HepG2 (cell line): ENCODE measurements around the gene RBMS2. TPM values are rescaled to one million over a fixed set of nuclear protein-coding genes. Genes with fewer than 3 reads are reported as not detected.

ENCODE experiments used
- ATAC-seq: fragments of 200-7000 bp; cut with Tn5 transposase; 3 replicates; pipeline ENCODE4 v1.9.1; 2020; ENCODE audit warnings: mild to moderate bottlenecking, moderate library complexity
- BruUV-seq: library from RNA; stranded (reverse); fragments of 400-500 nt; replicated peaks from 2 replicates; lab custom pipeline; 2021; lab: Mats Ljungman, UMichigan
- CTCF ChIA-PET: fragments of 300-600 bp; formaldehyde crosslinking; extraction: SDS; loops from one replicate; lab custom pipeline; 2021; ENCODE audit warnings: low total read pairs, inconsistent platforms, low intra/inter-chr PET ratio; lab: Yijun Ruan, JAX
- POLR2A ChIA-PET: fragments of 350-600 bp; sonication (Branson Sonifier 250); formaldehyde crosslinking; loops from one replicate; lab custom pipeline; 2020; ENCODE audit warnings: antibody characterized with exemption, inconsistent platforms; lab: Yijun Ruan, JAX
- DNase-seq: peaks from one replicate; pipeline ENCODE4 v3.0.0-alpha.2; 2015; ENCODE audit warnings: low spot score
- FAIRE-seq: peaks from 3 replicates; lab custom pipeline; 2011; peaks lifted over from hg19 to GRCh38; lab: Jason Lieb, UNC
- H2AFZ ChIP-seq: one replicate; pipeline ENCODE4 v1.6.1; 2011; ENCODE audit warnings: low read length, inconsistent platforms
- H3K27ac ChIP-seq: fragments of 300-600 bp; 3 replicates; pipeline ENCODE4 v1.8.0; 2011; ENCODE audit warnings: mixed run types, mild to moderate bottlenecking, mixed read lengths, low read length, inconsistent platforms; ENCODE audit not compliant: insufficient read depth; ENCODE audit errors: extremely low read length
- H3K27me3 ChIP-seq, 2 experiments: fragments of 200-600 bp in 1 of 2; 2 replicates in 1 of 2; 3 replicates in 1 of 2; pipeline versions ENCODE4 v1.6.0 to v1.8.0; 2011; ENCODE audit warnings: low read length in 2 of 2, mild to moderate bottlenecking in 2 of 2, moderate library complexity in 2 of 2, inconsistent platforms in 1 of 2; ENCODE audit not compliant: insufficient read depth in 2 of 2, control insufficient read depth in 1 of 2
- H3K36me3 ChIP-seq, 2 experiments: fragments of 200-600 bp in 1 of 2; replicated peaks in 1 of 2; 2 replicates in 1 of 2; 3 replicates in 1 of 2; pipeline versions ENCODE4 v1.5.1 to v1.8.0; 2011; ENCODE audit warnings: low read length in 2 of 2, inconsistent platforms in 1 of 2; ENCODE audit not compliant: insufficient read depth in 2 of 2, control insufficient read depth in 1 of 2
- H3K4me1 ChIP-seq: 2 replicates; pipeline ENCODE4 v1.5.1; 2012; ENCODE audit warnings: low read length, inconsistent platforms; ENCODE audit not compliant: insufficient read depth
- H3K4me2 ChIP-seq: 2 replicates; pipeline ENCODE4 v1.6.0; 2011; ENCODE audit warnings: low read depth, low read length, inconsistent platforms
- H3K4me3 ChIP-seq, 3 experiments: fragments of 200-600 bp in 1 of 3; sonication (generic), shearing (Covaris generic) in 1 of 3; replicated peaks in 1 of 3; 2 replicates each; pipeline ENCODE4 v1.5.1; 2011 to 2016; ENCODE audit warnings: low read length in 3 of 3, inconsistent platforms in 2 of 3, low read depth in 2 of 3, mild to moderate bottlenecking in 2 of 3, control low read depth in 1 of 3, mixed read lengths in 1 of 3; ENCODE audit not compliant: insufficient read depth in 1 of 3
- H3K79me2 ChIP-seq: one replicate; pipeline ENCODE4 v1.6.1; 2011; ENCODE audit warnings: low read length, inconsistent platforms; ENCODE audit not compliant: insufficient read depth
- H3K9ac ChIP-seq: 2 replicates; pipeline ENCODE4 v1.6.0; 2011; ENCODE audit warnings: mild to moderate bottlenecking, low read depth, low read length, inconsistent platforms; ENCODE audit not compliant: insufficient read depth
- H3K9me3 ChIP-seq: 2 replicates; pipeline ENCODE4 v1.5.1; 2012; ENCODE audit warnings: mild to moderate bottlenecking, low read length
- H4K20me1 ChIP-seq: 2 replicates; pipeline ENCODE4 v1.6.0; 2011; ENCODE audit warnings: inconsistent platforms, mild to moderate bottlenecking, low read length, moderate library complexity; ENCODE audit not compliant: insufficient read depth
- CCDC6 ChIP-seq: sonication (generic); formaldehyde crosslinking; IDR thresholded peaks from 2 replicates; pipeline ENCODE4 v1.8.1; 2022; ENCODE audit warnings: mild to moderate bottlenecking, missing genetic modification reagents, moderate library complexity
- CSRNP2 ChIP-seq: sonication (generic); formaldehyde crosslinking; conservative IDR thresholded peaks from 2 replicates; pipeline ENCODE4 v1.8.0; 2022; ENCODE audit warnings: low read depth, missing genetic modification reagents
- DMTF1 ChIP-seq: sonication (generic); formaldehyde crosslinking; IDR thresholded peaks from 2 replicates; pipeline ENCODE4 v1.4.0; 2020; ENCODE audit warnings: mild to moderate bottlenecking, missing genetic modification reagents
- HES4 ChIP-seq: sonication (generic); formaldehyde crosslinking; IDR thresholded peaks from 2 replicates; pipeline ENCODE4 v1.9.0; 2021; ENCODE audit warnings: mild to moderate bottlenecking, missing genetic modification reagents, borderline replicate concordance
- IKZF5 ChIP-seq: IDR thresholded peaks from 2 replicates; pipeline ENCODE4 v1.6.1; 2018; ENCODE audit warnings: missing genetic modification reagents, mild to moderate bottlenecking, missing compliant biosample characterization
- NFKBIZ ChIP-seq: IDR thresholded peaks from 2 replicates; pipeline ENCODE4 v1.6.1; 2018; ENCODE audit warnings: missing genetic modification reagents, missing compliant biosample characterization
- YY1 ChIP-seq: IDR thresholded peaks from 2 replicates; pipeline ENCODE4 v1.6.1; 2011; ENCODE audit warnings: low read length, low read depth, moderate library complexity, mild to moderate bottlenecking; ENCODE audit not compliant: insufficient read depth, insufficient replicate concordance
- ZNF407 ChIP-seq: sonication (generic); formaldehyde crosslinking; IDR thresholded peaks from one replicate; pipeline ENCODE4 v1.5.1; 2020; ENCODE audit warnings: mild to moderate bottlenecking, missing genetic modification reagents; ENCODE audit errors: not compliant biosample characterization
- ZNF713 ChIP-seq: sonication (generic); formaldehyde crosslinking; IDR thresholded peaks from 2 replicates; pipeline ENCODE4 v1.4.0; 2020; ENCODE audit warnings: mild to moderate bottlenecking, missing genetic modification reagents
- WGBS: methylation state at CpG from one replicate; pipeline ENCODE4 v1.1.6; 2017; ENCODE audit warnings: low lambda C conversion rate; 5-methylcytosine and 5-hydroxymethylcytosine counted together
- in situ Hi-C: cut with HindIII; loops from 2 replicates; pipeline ENCODE4 v1.10.0; 2017; ENCODE audit warnings: low pct_unique_long_range_greater_than_20kb; ENCODE audit not compliant: extremely low pct_ligation_motif_present
- intact Hi-C: fragments of 100-400 bp; cut with micrococcal nuclease; formaldehyde crosslinking; loops from one replicate; pipeline ENCODE4 v1.10.0; 2022; ENCODE audit not compliant: unreplicated experiment
- polyA plus RNA-seq, 8 experiments: library from polyadenylated mRNA; depleted of rRNA in 3 of 8; stranded (reverse) in 7 of 8; unstranded in 1 of 8; fragments of >200 nt; fragmentation: Illumina TruSeq in 4 of 8; extraction: Trizol in 4 of 8; gene quantifications; 2 replicates each; pipeline versions ENCODE4 v1.2.1 to v1.2.3, GENCODE V29; 2011 to 2016; ENCODE audit warnings: low read depth in 4 of 8, missing spikeins in 1 of 8, mixed read lengths in 1 of 8; ENCODE audit not compliant: insufficient read depth in 1 of 8
- total RNA-seq, 5 experiments: library from RNA; depleted of rRNA; stranded (reverse); fragments of >200 nt; fragmentation: Illumina TruSeq; extraction: Trizol; gene quantifications; 2 replicates each; pipeline ENCODE4 v1.2.3, GENCODE V29; 2016; ENCODE audit warnings: low read depth in 1 of 5
- TF ChIP-seq, protein P1 (sequence below): sonication (generic); formaldehyde crosslinking; IDR thresholded peaks from 2 replicates; pipeline ENCODE4 v1.4.0; 2020; ENCODE audit warnings: missing genetic modification reagents, low read depth, mild to moderate bottlenecking, borderline replicate concordance

The RBMS2 gene
- total and polyA plus RNA-seq, 2 of the 13 experiments (the other 11 are each of a cell fraction or from before 2014, with no cell fraction given): 0.53 to 7.4 TPM

GRCh38 chr12:56520048-56520447 is 1.6 kb upstream of the RBMS2 start:
- no peak overlapping the region for H3K9ac ChIP-seq
- intact Hi-C loops: no loop called here
- in situ Hi-C loops: no loop called here
- no TSS peak for BruUV-seq
- H2AFZ ChIP-seq: no peak overlapping the region
- H4K20me1 ChIP-seq: no peaks in the 10 kb centered on the region
- no peaks in the 10 kb centered on the region; a peak in 1 of 5 replicates for H3K27me3 ChIP-seq
- ChIA-PET POLR2A (no interaction called here), CTCF (no interaction called here)
- H3K27ac ChIP-seq: no peak overlapping the region
- H3K79me2 ChIP-seq: no peaks in the 10 kb centered on the region
- WGBS: 78% methylated on average over 3 of the region's 3 CpGs
- no peaks in the 10 kb centered on the region for H3K36me3 ChIP-seq
- no peak for DNase-seq
- no peak overlapping the region for H3K4me3 ChIP-seq
- no peak for ATAC-seq
- FAIRE-seq: no peak
- H3K4me1 ChIP-seq: peaks cover 31% of the 10 kb centered on the region
- H3K4me2 ChIP-seq: no peak overlapping the region
- no peaks in the 10 kb centered on the region for H3K9me3 ChIP-seq
- TF ChIP-seq IKZF5 (CRISPR knock-in tag) (no peak), CCDC6 (CRISPR knock-in tag) (no peak), CSRNP2 (no peak), YY1 (no peak), HES4 (CRISPR knock-in tag) (no peak), NFKBIZ (CRISPR knock-in tag) (no peak), DMTF1 (no peak), ZNF713 (CRISPR knock-in tag) (no peak), ZNF407 (CRISPR knock-in tag) (no peak)
- TF ChIP-seq, protein P1, sequence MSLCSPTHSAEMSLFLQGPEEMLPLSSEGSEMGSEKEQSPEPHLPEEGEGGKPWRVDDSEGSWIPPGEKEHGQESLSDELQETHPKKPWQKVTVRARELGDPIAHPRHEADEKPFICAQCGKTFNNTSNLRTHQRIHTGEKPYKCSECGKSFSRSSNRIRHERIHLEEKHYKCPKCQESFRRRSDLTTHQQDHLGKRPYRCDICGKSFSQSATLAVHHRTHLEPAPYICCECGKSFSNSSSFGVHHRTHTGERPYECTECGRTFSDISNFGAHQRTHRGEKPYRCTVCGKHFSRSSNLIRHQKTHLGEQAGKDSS (CRISPR knock-in tag): no peak
